ENCODE measurements around the gene CALD1.

- TF ChIP-seq ARNTL (CRISPR knock-in tag; IDR thresholded peaks at IDR 0.05; ENCODE audit: borderline replicate concordance, low read depth) (no peak), CSRNP3 (CRISPR knock-in tag; IDR thresholded peaks at IDR 0.05) (no peak), CSDC2 (CRISPR knock-in tag; IDR thresholded peaks at IDR 0.05) (0 out of 2 replicates have a peak, but pooled peaks have one; percentile 25), CREB5 (CRISPR knock-in tag; IDR thresholded peaks at IDR 0.05; ENCODE audit: low read depth) (no peak), TSHZ2 (CRISPR knock-in tag; IDR thresholded peaks at IDR 0.05) (no peak), ZNF70 (CRISPR knock-in tag; IDR thresholded peaks at IDR 0.05) (no peak), RARB (CRISPR knock-in tag; IDR thresholded peaks at IDR 0.05) (no peak), TOX (CRISPR knock-in tag; IDR thresholded peaks at IDR 0.05; ENCODE audit: borderline replicate concordance) (no peak), OSR1 (CRISPR knock-in tag; IDR thresholded peaks at IDR 0.05) (no peak), SNAI2 (CRISPR knock-in tag; IDR thresholded peaks at IDR 0.05) (no peak), ZFP30 (CRISPR knock-in tag; IDR thresholded peaks at IDR 0.05) (no peak)
These were observed 48.5 kb downstream of the CALD1 start for GRCh38 chr7:134827889-134828288.

Data from SK-N-SH treated with all-trans-retinoic acid at 6 μM for 48 hours (cell line).